GM19455 (cell line): ENCODE data around the gene MAEA.
"Not testable (repeated sequence)": the region's sequence is repeated elsewhere in the genome, so short reads cannot be mapped to it uniquely, and the experiment has no call there.

ENCODE experiments used
- ATAC-seq: cut with Tn5 transposase; IDR thresholded peaks from one replicate; pipeline ENCODE4 v1.9.1; 2021; ENCODE audit not compliant: unreplicated experiment

MAEA gene

GRCh38 chr4:1318488-1319213 is 29.0 kb downstream of the MAEA start:
- no peak for ATAC-seq

DNA sequence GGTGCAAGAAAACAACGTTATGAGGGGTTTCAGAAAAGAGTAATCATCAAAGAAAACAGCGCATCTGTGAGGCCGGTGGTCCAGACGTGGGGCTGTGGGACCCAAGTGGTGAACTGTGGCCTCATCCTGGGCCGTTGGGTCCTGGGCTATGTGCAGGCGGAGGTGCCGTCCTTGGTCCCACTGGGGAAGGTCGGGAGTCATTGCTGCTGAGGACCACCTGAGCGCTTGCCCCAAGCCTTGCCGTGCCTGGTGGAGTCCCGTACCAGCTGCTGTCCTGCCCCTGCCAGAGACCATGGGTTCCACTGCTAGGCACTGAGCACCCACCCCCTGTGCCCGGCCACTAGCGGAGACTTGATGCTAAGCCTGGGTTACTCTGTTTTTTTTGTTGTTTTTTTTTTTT is 31.8 kb downstream of the MAEA start:
- ATAC-seq: no peak

DNA sequence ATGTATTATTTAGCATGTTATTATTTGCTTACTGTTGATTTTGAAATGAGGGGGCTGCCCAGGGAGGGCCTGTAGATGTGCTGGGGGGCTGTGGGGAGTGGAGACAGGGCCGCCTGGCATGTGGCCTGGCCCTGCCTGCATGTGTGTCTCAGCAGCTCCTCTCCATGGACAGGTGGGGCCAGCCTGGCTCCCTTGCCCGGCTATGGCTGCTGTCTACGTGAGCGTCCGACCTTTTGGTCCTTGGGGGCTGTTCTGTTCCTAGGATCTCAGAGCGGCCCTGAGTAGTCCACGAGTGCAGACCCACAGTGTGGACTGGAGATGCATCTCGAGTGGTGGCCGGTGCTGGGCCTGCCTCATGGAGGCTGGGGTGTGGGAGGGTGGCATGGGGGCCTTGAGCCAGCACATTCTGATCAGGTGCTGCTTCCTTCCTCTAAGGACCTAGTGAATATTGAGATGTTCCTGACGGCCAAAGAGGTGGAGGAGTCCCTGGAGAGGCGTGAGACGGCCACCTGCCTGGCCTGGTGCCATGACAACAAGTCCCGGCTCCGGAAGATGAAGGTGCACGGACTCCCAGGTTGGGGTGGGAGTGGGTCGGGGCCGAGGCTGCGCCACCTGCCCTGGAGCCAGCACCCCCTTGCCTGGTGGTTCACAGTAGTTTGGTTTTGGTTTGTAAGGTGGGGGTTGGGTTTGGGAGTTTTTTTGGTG is 32.4 kb downstream of the MAEA start:
- no peak for ATAC-seq

GRCh38 chr4:1323280-1323634 is 33.6 kb downstream of the MAEA start:
- ATAC-seq: no peak

DNA sequence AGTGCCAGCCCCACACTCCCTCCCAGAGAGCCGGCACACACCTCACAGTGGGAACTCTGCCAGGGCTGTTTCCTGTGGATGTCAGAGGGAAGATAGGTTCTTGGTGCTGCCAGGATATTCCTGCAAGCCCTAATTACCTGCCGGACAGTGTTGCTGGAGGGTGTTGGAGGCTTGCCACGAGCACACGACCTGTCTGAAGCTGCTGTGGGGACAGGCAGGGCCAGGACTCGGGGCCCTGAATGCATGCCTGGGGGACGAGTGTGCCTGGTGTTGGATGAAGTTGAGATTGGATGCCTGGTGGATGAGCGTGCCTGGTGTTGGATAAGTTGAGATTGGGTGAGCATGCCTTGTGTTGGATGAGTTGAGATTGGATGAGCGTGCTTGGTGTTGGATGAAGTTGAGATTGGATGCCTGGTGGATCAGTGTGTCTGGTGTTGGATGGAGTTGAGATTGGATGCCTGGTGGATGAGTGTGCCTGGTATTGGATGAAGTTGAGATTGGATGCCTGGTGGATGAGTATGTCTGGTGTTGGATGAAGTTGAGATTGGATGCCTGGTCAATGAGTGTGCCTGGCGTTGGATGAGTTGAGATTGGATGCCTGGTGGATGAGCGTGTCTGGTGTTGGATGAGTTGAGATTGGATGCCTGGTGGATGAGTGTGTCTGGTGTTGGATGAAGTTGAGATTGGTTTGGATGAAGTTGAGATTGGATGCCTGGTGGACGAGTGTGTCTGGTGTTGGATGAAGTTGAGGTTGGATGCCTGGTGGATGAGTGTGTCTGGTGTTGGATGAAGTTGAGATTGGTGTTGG is 34.1 kb downstream of the MAEA start:
- no peak for ATAC-seq

DNA sequence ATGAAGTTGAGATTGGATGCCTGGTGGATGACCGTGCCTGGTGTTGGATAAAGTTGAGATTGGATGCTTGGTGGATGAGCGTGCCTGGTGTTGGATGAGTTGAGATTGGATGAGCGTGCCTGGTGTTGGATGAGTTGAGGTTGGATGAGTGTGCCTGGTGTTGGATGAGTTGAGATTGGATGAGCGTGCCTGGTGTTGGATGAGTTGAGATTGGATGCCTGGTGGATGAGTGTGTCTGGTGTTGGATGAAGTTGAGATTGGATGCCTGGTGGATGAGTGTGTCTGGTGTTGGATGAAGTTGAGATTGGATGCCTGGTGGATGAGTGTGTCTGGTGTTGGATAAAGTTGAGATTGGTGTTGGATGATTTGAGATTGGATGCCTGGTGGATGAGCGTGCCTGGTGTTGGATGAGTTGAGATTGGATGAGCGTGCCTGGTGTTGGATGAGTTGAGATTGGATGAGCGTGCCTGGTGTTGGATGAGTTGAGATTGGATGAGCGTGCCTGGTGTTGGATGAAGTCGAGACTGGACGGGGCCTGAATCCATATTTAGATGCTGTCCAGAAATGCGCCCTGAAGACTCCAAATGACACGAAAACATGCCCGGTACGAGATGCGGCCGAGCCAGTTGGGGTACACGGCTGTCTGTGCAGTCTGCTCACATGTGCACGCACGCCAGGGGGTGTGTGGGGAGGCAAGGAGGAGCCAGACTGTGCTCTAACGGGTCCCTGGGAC is 34.9 kb downstream of the MAEA start:
- ATAC-seq: not testable (repeated sequence)

GRCh38 chr4:1325176-1325480 is 35.4 kb downstream of the MAEA start:
- ATAC-seq: no peak

- ATAC-seq: no peak
Measured at GRCh38 chr4:1325681-1326635, 36.3 kb downstream of the MAEA start.

DNA sequence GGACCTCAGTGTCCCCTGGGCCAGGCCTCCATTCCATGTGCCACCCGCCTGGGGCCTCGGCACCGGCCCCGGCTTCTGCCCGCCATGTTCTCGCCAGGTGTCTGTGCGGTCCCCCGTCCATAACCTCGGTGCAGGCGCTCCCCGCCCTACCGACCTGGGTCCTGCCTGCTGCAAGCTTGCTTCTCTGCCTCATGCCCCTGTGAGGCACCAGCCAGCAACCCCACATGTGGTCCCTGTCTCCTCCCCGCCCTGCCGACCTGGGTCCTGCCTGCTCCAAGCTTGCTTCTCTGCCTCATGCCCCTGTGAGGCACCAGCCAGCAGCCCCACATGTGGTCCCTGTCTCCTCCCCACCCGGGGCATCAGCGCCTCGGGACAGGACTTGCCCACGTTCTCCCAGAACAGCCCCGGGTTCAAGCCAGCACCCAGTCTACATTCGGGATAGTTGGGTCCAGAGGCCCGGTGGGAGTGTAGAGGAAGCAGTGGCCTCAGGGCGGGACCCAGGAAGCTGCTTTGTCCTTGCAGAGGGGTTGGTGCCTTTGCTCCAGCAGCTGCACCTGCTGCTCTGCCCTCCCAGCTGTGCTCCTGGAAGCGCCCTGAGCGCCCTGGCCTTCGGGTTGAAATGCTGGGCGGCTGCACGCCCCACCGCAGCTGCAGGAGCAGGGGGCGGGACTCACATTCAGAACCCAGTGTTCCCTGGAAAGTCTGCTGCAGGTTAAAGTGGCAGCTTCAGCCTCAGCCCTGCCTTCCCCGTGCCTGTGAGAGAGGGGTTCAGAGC is 37.2 kb downstream of the MAEA start:
- ATAC-seq: no peak

- no peak for ATAC-seq
Measured at GRCh38 chr4:1327526-1328266, 38.0 kb downstream of the MAEA start.

GRCh38 chr4:1328267-1329155 is 38.8 kb downstream of the MAEA start:
- ATAC-seq: no peak

DNA sequence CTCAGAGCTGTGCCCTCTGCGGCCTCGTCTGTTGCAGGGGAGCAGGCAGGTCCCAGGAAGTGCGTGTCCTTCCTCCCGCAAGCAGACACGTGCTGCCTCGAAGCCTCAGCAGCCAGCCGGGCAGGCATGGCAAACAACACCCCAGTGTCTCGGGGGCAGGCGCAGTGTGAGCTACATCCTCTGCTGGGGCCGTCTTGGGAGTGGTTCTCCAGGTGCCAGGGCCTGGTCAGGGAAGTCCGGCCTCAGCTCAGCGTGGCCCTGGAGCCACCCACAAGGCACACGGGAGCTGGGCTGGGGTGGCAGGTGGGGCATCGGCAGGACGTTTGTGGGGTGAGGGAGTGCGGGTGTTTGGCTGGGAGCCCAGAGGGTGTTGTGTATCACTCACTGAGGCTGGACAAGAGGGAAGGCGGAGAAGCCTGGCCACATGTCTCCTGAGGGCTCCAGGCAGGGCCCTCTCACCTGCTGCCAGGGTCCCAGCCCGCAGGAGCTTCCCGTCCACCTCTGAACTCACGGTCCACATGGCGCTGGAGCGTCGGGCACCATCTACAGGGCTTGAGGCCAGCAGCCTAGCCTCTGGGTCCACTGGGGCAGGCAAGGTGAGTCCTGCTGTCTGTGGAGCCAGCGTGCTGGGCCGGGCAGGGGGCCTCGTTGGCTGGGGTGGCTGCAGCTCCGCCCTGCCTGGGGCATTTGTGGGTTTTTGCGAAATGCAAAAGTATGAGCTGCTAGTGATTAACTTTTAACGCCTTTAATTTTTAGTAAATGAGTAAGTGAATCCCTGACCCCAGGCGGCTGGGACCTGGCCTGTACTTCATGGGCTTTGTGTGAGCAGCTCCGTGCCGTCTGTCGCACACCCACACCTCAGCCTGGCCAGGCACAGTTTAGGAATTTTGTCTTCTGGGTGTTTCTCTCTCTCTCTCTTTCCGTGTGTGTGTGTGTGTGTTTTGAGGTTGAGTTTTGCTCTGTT is 40.0 kb downstream of the MAEA start:
- no peak for ATAC-seq

GRCh38 chr4:1330761-1331590 is 41.3 kb downstream of the MAEA start:
- no peak for ATAC-seq

DNA sequence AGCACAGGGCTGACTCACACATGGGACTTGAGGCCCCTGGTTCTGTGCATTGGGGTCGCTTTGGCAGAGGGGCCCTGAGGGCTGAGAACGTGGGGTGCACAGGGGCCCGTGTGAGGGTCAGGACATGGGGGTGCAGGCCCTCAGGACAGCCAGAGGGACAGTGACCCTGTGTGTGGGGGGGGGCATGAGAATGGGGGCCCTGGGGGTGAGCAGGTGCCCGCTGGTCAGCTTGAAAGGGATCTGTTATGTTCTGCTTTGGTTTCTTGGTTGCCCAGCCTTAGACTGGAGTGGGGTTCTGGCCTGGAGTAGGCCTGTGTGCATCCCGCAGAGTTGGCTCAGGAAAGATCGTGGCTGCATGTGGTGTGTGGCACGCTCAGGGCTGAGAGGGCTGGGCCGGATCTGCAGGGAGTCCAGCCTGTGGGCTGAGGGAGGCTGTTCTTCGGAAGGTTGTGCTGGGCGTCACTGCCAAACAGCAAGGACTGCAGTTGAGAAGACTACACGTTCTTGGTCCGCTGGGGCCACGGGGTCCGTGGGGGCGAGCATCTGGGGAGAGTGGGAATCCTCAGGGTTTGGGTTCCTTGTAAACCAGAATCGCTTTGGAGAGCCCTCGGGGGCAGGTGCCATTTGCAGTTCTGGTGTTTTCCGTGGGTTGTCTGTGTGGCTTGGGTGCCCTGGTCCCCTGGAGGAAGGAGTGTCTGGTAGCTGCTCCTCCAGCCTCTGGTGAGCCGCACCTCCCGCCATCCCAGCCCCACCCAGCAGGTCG is 42.1 kb downstream of the MAEA start:
- ATAC-seq: no peak

DNA sequence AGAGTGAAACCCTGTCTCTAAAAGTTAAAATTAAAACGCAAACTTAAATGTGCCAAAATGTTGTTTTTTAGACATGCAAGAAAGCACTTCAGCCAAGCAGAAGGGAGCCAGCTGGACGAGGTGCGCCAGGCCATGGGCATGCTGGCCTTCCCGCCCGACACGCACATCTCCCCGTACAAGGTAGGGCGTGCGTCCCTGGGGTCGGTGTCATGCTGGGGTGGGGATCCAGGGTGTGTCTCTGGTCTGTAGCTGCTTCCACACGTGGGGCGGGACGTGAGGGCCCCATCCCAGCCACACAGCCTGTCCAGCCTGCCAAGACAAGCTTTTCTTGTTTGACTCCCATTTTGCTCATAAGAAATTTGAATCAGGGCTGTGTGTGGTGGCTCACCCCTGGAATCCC is 43.0 kb downstream of the MAEA start:
- no peak for ATAC-seq
